MCF 10A (cell line): ENCODE data around the gene GDF15. TPM values are rescaled to one million over a fixed set of nuclear protein-coding genes. Genes with fewer than 3 reads are reported as not detected.
A peak's percentile ranks its signal among the peaks of the same experiment; 100 is the strongest.
"Not testable (repeated sequence)": the region's sequence is repeated elsewhere in the genome, so short reads cannot be mapped to it uniquely, and the experiment has no call there.

Source experiments
- BruUV-seq: library from RNA; stranded (reverse); fragments of 400-500 nt; replicated peaks from 2 replicates; lab custom pipeline; 2021; lab: Mats Ljungman, UMichigan
- CTCF ChIA-PET: fragments of 300-600 bp; sonication (Branson Sonifier 250); formaldehyde crosslinking; extraction: SDS; loops from one replicate; lab custom pipeline; 2021; ENCODE audit warnings: antibody characterized with exemption, inconsistent platforms; lab: Yijun Ruan, JAX
- POLR2A ChIA-PET: fragments of 300-600, 350-650 bp; sonication (Branson Sonifier 250); formaldehyde crosslinking; extraction: SDS; loops from one replicate; lab custom pipeline; 2020; ENCODE audit warnings: antibody characterized with exemption, inconsistent platforms; lab: Yijun Ruan, JAX
- DNase-seq: peaks from one replicate; pipeline ENCODE4 v3.0.0-alpha.2; 2018; ENCODE audit not compliant: unreplicated experiment
- H3K27ac Mint-ChIP-seq: one replicate; pipeline ENCODE4 v1.8.0; 2022; ENCODE audit warnings: mild to moderate bottlenecking, low read depth, mixed read lengths; ENCODE audit not compliant: unreplicated experiment
- H3K27me3 Mint-ChIP-seq: one replicate; pipeline ENCODE4 v1.8.0; 2022; ENCODE audit warnings: mixed read lengths; ENCODE audit not compliant: insufficient read depth, unreplicated experiment
- H3K36me3 Mint-ChIP-seq: one replicate; pipeline ENCODE4 v1.8.0; 2022; ENCODE audit warnings: mild to moderate bottlenecking, moderate library complexity, mixed read lengths; ENCODE audit not compliant: insufficient read depth, unreplicated experiment
- H3K4me1 Mint-ChIP-seq: one replicate; pipeline ENCODE4 v1.8.0; 2022; ENCODE audit warnings: mixed read lengths; ENCODE audit not compliant: insufficient read depth, unreplicated experiment
- H3K4me3 Mint-ChIP-seq: one replicate; pipeline ENCODE4 v1.8.0; 2022; ENCODE audit warnings: mild to moderate bottlenecking, moderate library complexity, mixed read lengths; ENCODE audit not compliant: unreplicated experiment
- H3K9me3 Mint-ChIP-seq: one replicate; pipeline ENCODE4 v1.8.0; 2022; ENCODE audit warnings: mixed read lengths; ENCODE audit not compliant: unreplicated experiment
- intact Hi-C: fragments of 100-400 bp; cut with micrococcal nuclease; formaldehyde crosslinking; loops from 2 replicates; pipeline ENCODE4 v1.14.1; 2022
- total RNA-seq: library from RNA; stranded (reverse); gene quantifications from 2 replicates; pipeline ENCODE4 v1.2.3, GENCODE V29; 2022
- TF ChIP-seq, protein P1 (sequence below): fragments of 200-600 bp; IDR thresholded peaks from one replicate; pipeline ENCODE4 v1.8.0; 2022; ENCODE audit warnings: antibody characterized with exemption, mild to moderate bottlenecking; ENCODE audit not compliant: unreplicated experiment

Gene GDF15
- total RNA-seq, 1 experiment from 2014 or later = 193 TPM

DNA sequence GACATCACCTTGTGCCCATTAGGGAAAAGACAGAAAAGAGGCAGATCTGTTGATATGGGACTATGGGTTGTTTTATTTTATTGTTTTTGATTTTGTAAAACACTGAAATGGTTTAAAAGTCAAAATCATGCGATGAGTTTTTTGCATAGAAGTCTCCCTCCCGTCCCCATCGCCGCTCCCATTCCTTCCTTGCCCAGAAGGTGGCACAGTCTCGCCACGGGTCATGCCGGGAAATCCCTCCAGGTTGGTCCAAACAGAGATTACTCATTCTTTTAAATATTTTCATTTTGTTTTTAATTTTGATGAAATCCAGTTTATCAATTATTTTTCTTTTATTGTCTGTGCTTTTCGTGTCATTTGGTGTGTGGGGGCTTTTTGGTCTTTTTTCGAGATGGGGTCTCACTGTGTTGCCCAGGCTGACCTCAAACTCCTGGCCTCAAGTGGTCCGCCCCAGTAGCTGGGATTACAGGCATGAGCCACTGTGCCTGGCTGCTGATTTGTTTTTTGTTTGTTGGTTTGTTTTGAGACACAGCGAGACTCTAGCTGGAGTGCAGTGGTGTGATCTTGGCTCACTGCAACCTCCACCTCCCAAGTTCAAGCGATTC is 36.3 kb upstream of the GDF15 start:
- Mint-ChIP-seq H3K4me1 (peaks cover 25% of the 10 kb centered on the region), H3K36me3 (peaks cover 4% of the 10 kb centered on the region), H3K4me3 (no peak overlapping the region), H3K27ac (no peak overlapping the region), H3K27me3 (peaks cover 12% of the 10 kb centered on the region), H3K9me3 (no peaks in the 10 kb centered on the region)
- BruUV-seq = no TSS peak
- intact Hi-C loops = loop anchor here (1.0 kb wide), 2 partner anchors 37 to 61 kb away; partner anchors contain the start of gene GDF15
- TF ChIP-seq, protein P1, sequence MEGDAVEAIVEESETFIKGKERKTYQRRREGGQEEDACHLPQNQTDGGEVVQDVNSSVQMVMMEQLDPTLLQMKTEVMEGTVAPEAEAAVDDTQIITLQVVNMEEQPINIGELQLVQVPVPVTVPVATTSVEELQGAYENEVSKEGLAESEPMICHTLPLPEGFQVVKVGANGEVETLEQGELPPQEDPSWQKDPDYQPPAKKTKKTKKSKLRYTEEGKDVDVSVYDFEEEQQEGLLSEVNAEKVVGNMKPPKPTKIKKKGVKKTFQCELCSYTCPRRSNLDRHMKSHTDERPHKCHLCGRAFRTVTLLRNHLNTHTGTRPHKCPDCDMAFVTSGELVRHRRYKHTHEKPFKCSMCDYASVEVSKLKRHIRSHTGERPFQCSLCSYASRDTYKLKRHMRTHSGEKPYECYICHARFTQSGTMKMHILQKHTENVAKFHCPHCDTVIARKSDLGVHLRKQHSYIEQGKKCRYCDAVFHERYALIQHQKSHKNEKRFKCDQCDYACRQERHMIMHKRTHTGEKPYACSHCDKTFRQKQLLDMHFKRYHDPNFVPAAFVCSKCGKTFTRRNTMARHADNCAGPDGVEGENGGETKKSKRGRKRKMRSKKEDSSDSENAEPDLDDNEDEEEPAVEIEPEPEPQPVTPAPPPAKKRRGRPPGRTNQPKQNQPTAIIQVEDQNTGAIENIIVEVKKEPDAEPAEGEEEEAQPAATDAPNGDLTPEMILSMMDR = peak; percentile 77
- POLR2A ChIA-PET = interaction anchor here (0.6 to 1.4 kb wide), 6 partner anchors 15 to 69 kb away, joined by 3 to 6 read pairs (median 4); partner anchors contain the start of genes LSM4 and SSBP4
- peak; percentile 75 for DNase-seq
- CTCF ChIA-PET = interaction anchor here (0.6 to 6.5 kb wide), 24 partner anchors 10 to 387 kb away, joined by 3 to 118 read pairs (median 4); partner anchors contain the start of genes ELL, GDF15 and SSBP4

DNA sequence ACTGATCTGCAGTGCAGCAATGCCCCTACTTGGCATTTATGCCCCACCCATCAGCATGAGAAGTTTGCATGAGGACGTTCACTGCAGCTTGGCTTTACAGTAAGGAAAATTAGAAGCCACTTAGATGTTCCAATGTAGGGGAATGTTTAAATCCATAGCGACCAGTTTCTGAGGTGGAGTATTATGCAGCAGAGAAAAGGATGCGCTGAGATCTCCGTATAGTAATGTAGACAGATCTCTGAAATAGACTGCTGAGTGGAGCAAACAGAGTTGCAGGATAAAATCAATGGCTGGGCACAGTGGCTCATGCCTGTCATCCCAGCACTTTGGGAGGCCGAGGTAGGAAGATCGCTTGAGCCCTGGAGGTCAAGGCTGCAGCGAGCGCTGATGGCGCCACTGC is 35.5 kb upstream of the GDF15 start:
- TF ChIP-seq, protein P1 = no peak
- Mint-ChIP-seq H3K9me3 (no peaks in the 10 kb centered on the region), H3K36me3 (no peaks in the 10 kb centered on the region), H3K4me3 (no peak overlapping the region), H3K27me3 (peaks cover 12% of the 10 kb centered on the region), H3K4me1 (peaks cover 25% of the 10 kb centered on the region), H3K27ac (no peak overlapping the region)
- no TSS peak for BruUV-seq
- ChIA-PET POLR2A (interaction anchor here (0.7 to 1.1 kb wide), 2 partner anchors 14 to 34 kb away, joined by 3 to 4 read pairs; no protein-coding TSS in a partner anchor), CTCF (interaction anchor here (0.6 to 6.5 kb wide), 16 partner anchors 10 to 171 kb away, joined by 3 to 118 read pairs (median 5); partner anchors contain the start of genes ELL, GDF15 and SSBP4)
- intact Hi-C loops = no loop called here
- DNase-seq = no peak

DNA sequence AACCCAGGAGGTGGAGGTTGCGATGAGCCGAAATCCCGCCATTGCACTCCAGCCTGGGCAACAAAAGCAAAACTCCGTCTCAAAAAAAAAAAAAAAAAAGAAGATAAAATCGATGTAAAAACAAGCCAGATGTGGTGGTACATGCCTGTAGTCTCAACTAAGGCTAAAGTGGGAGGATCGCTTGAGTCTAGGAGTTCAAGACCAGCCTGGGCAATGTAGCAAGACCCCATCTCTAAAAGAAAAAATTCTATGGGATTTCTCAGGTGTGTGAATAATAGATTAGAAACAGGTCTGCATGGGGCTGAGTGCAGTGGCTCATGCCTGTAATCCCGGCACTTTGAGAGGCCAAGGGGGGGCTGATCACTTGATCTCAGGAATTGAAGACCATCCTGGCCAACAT is 34.4 kb upstream of the GDF15 start:
- CTCF ChIA-PET = interaction anchor here (1.0 to 6.5 kb wide), 3 partner anchors 38 to 66 kb away, joined by 3 to 118 read pairs (median 38); no protein-coding TSS in a partner anchor
- BruUV-seq = no TSS peak
- Mint-ChIP-seq H3K27ac (no peak overlapping the region), H3K27me3 (peaks cover 12% of the 10 kb centered on the region), H3K4me3 (no peak overlapping the region), H3K36me3 (peaks cover under 1% of the 10 kb centered on the region), H3K4me1 (peaks cover 16% of the 10 kb centered on the region), H3K9me3 (no peaks in the 10 kb centered on the region)
- intact Hi-C loops = no loop called here
- TF ChIP-seq, protein P1 = no peak
- POLR2A ChIA-PET = no interaction called here
- no peak for DNase-seq

DNA sequence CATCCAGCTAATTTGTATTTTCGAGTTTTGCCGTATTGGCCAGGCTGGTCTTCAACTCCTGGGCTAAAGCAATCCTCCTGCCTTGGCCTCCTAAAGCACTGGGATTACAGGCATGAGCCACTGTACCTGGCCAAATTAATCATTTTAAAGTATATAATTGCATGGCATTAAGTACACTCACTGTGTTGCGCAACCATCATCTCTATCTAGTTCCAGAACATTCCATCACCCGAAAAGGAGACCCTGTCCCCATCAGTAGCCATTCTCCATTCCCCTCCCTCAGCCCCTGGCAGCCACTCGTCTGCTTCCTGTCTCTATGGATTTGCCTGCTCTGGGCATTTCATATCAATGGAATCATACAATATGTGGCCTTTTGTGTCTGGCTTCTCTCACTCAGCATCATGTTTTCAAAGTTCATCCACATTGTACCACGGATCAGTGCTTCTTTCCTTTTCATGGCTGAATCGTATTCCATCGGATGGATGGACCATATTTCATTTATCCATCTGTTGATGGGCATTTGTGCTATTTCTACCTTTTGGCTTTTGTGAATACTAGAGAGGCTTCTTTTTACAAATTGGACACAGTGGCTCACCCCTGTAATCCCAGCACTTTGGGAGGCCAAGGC is 32.5 kb upstream of the GDF15 start:
- Mint-ChIP-seq H3K27me3 (no peaks in the 10 kb centered on the region), H3K9me3 (no peaks in the 10 kb centered on the region), H3K27ac (peak overlapping the region; percentile 22), H3K4me3 (no peak overlapping the region), H3K4me1 (peaks cover 6% of the 10 kb centered on the region), H3K36me3 (peaks cover 11% of the 10 kb centered on the region)
- no TSS peak for BruUV-seq
- intact Hi-C loops = no loop called here
- no peak for DNase-seq
- TF ChIP-seq, protein P1 = no peak
- ChIA-PET CTCF (interaction anchor here (0.6 to 6.5 kb wide), 3 partner anchors 43 to 76 kb away, joined by 3 to 118 read pairs (median 3); no protein-coding TSS in a partner anchor), POLR2A (interaction anchor here (0.6 kb wide), 1 partner anchor 346 kb away, joined by 3 read pairs; no protein-coding TSS in a partner anchor)

DNA sequence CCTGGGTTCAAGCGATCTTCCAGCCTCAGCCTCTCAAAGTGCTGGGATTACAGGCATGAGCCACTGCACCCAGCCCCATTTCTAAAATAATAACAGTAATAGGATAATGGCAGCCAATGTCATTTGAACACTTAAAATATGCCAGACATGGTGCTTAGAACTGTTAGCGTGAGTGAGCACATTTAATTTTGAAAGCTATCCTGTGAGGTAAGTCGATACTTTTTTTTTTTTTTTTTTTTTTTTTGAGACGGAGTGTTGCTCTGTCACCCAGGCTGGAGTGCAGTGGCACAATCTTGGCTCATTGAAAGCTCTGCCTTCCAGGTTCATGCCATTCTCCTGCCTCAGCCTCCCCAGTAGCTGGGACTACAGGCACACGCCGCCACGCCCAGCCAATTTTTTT is 31.2 kb upstream of the GDF15 start:
- H3K4me1 Mint-ChIP-seq, intact Hi-C loops, H3K27me3 Mint-ChIP-seq, DNase-seq, H3K27ac Mint-ChIP-seq, H3K9me3 Mint-ChIP-seq, H3K4me3 Mint-ChIP-seq, BruUV-seq: not testable (repeated sequence)
- POLR2A ChIA-PET = interaction anchor here (0.7 kb wide), 2 partner anchors 65 to 73 kb away, joined by 3 read pairs; partner anchors contain the start of genes JUND and SSBP4
- peaks cover 14% of the 10 kb centered on the region for H3K36me3 Mint-ChIP-seq
- CTCF ChIA-PET = interaction anchor here (0.7 to 1.9 kb wide), 4 partner anchors 26 to 60 kb away, joined by 3 to 13 read pairs (median 5); no protein-coding TSS in a partner anchor
